MM.1S (cell line): ENCODE results near the gene RUNX1.

Source experiments
- DNase-seq: peaks from one replicate; pipeline ENCODE4 v3.0.0-alpha.2; 2015
- H2AFZ ChIP-seq: fragments of 300-600 bp; sonication (generic); 2 replicates; pipeline ENCODE4 v1.6.0; 2016; ENCODE audit warnings: antibody characterized with exemption, low read length
- H3F3A ChIP-seq: fragments of 300-600 bp; sonication (generic); 2 replicates; pipeline ENCODE4 v1.6.1; 2016; ENCODE audit warnings: mild to moderate bottlenecking, antibody characterized with exemption, low read length, moderate library complexity, mixed read lengths; ENCODE audit not compliant: insufficient read depth
- H3K27ac ChIP-seq: fragments of 300-600 bp; sonication (generic); 2 replicates; pipeline ENCODE4 v1.5.1; 2016; ENCODE audit warnings: mild to moderate bottlenecking, low read length
- H3K27me3 ChIP-seq: fragments of 300-600 bp; sonication (generic); replicated peaks from 2 replicates; pipeline ENCODE4 v1.6.0; 2016; ENCODE audit warnings: low read length; ENCODE audit not compliant: insufficient read depth
- H3K36me3 ChIP-seq: fragments of 300-600 bp; sonication (generic); replicated peaks from 2 replicates; pipeline ENCODE4 v1.6.1; 2016; ENCODE audit warnings: mild to moderate bottlenecking, low read length, mixed read lengths; ENCODE audit not compliant: insufficient read depth
- H3K4me1 ChIP-seq: fragments of 300-600 bp; sonication (generic); 2 replicates; pipeline ENCODE4 v1.6.1; 2016; ENCODE audit warnings: low read length, mixed read lengths
- H3K4me2 ChIP-seq: fragments of 300-600 bp; sonication (generic); 2 replicates; pipeline ENCODE4 v1.6.0; 2016; ENCODE audit warnings: low read depth, low read length
- H3K4me3 ChIP-seq: fragments of 300-600 bp; sonication (generic); 2 replicates; pipeline ENCODE4 v1.5.1; 2016; ENCODE audit warnings: low read length, mixed read lengths
- H3K79me2 ChIP-seq: fragments of 300-600 bp; sonication (generic); 2 replicates; pipeline ENCODE4 v1.6.1; 2016; ENCODE audit warnings: mixed run types, low read length, mixed read lengths
- H3K9ac ChIP-seq: fragments of 300-600 bp; sonication (generic); 2 replicates; pipeline ENCODE4 v1.6.1; 2016; ENCODE audit warnings: low read length, mixed read lengths
- H3K9me2 ChIP-seq: fragments of 300-600 bp; sonication (generic); replicated peaks from 2 replicates; pipeline ENCODE4 v1.6.1; 2016; ENCODE audit warnings: mild to moderate bottlenecking, low read length, mixed read lengths; ENCODE audit not compliant: insufficient read depth
- H3K9me3 ChIP-seq: fragments of 300-600 bp; sonication (generic); replicated peaks from 2 replicates; pipeline ENCODE4 v1.6.1; 2016; ENCODE audit warnings: mild to moderate bottlenecking, low read length, mixed read lengths; ENCODE audit not compliant: insufficient read depth
- H4K20me1 ChIP-seq: fragments of 300-600 bp; sonication (generic); 2 replicates; pipeline ENCODE4 v1.6.1; 2016; ENCODE audit warnings: mild to moderate bottlenecking, low read length, moderate library complexity, mixed read lengths; ENCODE audit not compliant: insufficient read depth
- CTCF ChIP-seq: fragments of 300-600 bp; sonication (generic); IDR thresholded peaks from 2 replicates; pipeline ENCODE4 v1.5.1; 2016; ENCODE audit warnings: antibody characterized with exemption, low read length, mixed read lengths
- EZH2 ChIP-seq: fragments of 300-600 bp; sonication (generic); optimal IDR thresholded peaks from 2 replicates; pipeline ENCODE3; 2017; ENCODE audit warnings: low read depth, mild to moderate bottlenecking, antibody characterized with exemption, low read length, mixed read lengths
- EZH2phosphoT487 ChIP-seq: fragments of 300-600 bp; sonication (generic); IDR thresholded peaks from 2 replicates; pipeline ENCODE4 v1.6.1; 2018; ENCODE audit warnings: antibody characterized with exemption, low read length

The RUNX1 gene

GRCh38 chr21:35062016-35062415 lies 12.9 kb upstream of the RUNX1 start:
- Histone ChIP-seq H3K9me3 (no peaks in the 10 kb centered on the region), H3K9ac (no peak overlapping the region), H3K4me2 (no peak overlapping the region), H4K20me1 (no peaks in the 10 kb centered on the region), H3K4me1 (peaks cover 13% of the 10 kb centered on the region), H2AFZ (no peak overlapping the region), H3K27me3 (peaks cover 36% of the 10 kb centered on the region), H3F3A (peaks cover 8% of the 10 kb centered on the region; the same call in 1 of the 2 replicates), H3K27ac (no peak overlapping the region), H3K79me2 (no peaks in the 10 kb centered on the region), H3K9me2 (no peaks in the 10 kb centered on the region), H3K36me3 (no peaks in the 10 kb centered on the region), H3K4me3 (no peak overlapping the region)
- TF ChIP-seq CTCF (no peak), EZH2phosphoT487 (no peak), EZH2 (no peak)
- no peak for DNase-seq

- TF ChIP-seq EZH2phosphoT487 (no peak), EZH2 (no peak), CTCF (no peak)
- H3K4me2 ChIP-seq, result no peak overlapping the region
- no peak overlapping the region for H3K9ac ChIP-seq
These were observed 10.6 kb upstream of the RUNX1 start for GRCh38 chr21:35059742-35060141.

GRCh38 chr21:35058058-35058457 lies 9.0 kb upstream of the RUNX1 start:
- no peak overlapping the region for H3K9ac ChIP-seq
- peaks cover 16% of the 10 kb centered on the region for H3K4me1 ChIP-seq
- DNase-seq, result no peak
- peaks cover 9% of the 10 kb centered on the region; the same call in 1 of the 2 replicates for H3F3A ChIP-seq
- H4K20me1 ChIP-seq, result no peaks in the 10 kb centered on the region
- no peaks in the 10 kb centered on the region for H3K9me3 ChIP-seq
- H3K79me2 ChIP-seq, result no peaks in the 10 kb centered on the region
- no peak overlapping the region for H3K4me3 ChIP-seq
- H3K27ac ChIP-seq, result no peak overlapping the region
- peaks cover 64% of the 10 kb centered on the region for H3K27me3 ChIP-seq
- TF ChIP-seq CTCF (no peak), EZH2 (no peak), EZH2phosphoT487 (no peak)
- no peaks in the 10 kb centered on the region for H3K9me2 ChIP-seq
- H2AFZ ChIP-seq, result no peak overlapping the region
- H3K36me3 ChIP-seq, result no peaks in the 10 kb centered on the region
- peak overlapping the region; percentile 40; the same call in 1 of the 2 replicates for H3K4me2 ChIP-seq

More at GRCh38 chr21:35059742-35060141, 10.6 kb upstream of the RUNX1 start:
- no peaks in the 10 kb centered on the region for H3K9me3 ChIP-seq
- no peaks in the 10 kb centered on the region for H3K79me2 ChIP-seq
- H3K4me3 ChIP-seq, result no peak overlapping the region
- H3K9me2 ChIP-seq, result no peaks in the 10 kb centered on the region
- H3K27me3 ChIP-seq, result peaks cover 47% of the 10 kb centered on the region
- H3K36me3 ChIP-seq, result no peaks in the 10 kb centered on the region
- no peak for DNase-seq
- H4K20me1 ChIP-seq, result no peaks in the 10 kb centered on the region
- H2AFZ ChIP-seq, result no peak overlapping the region
- no peak overlapping the region for H3K27ac ChIP-seq
- H3K4me1 ChIP-seq, result peaks cover 16% of the 10 kb centered on the region
- peaks cover 9% of the 10 kb centered on the region; the same call in 1 of the 2 replicates for H3F3A ChIP-seq
